ENCODE data around the gene ATP1A4. TPM values are rescaled to one million over a fixed set of nuclear protein-coding genes. Genes with fewer than 3 reads are reported as not detected.

Gene ATP1A4
- total RNA-seq, 1 donor from 2014 or later: not detected

- no peaks in the 10 kb centered on the region for H3K36me3 Mint-ChIP-seq (ENCODE audit: unreplicated experiment)
- peaks cover 6% of the 10 kb centered on the region for H3K27me3 Mint-ChIP-seq (ENCODE audit: unreplicated experiment)
- TF ChIP-seq CTCF (IDR thresholded peaks at IDR 0.05; ENCODE audit: partially characterized antibody, unreplicated experiment): no peak
- no peak for DNase-seq
- no peaks in the 10 kb centered on the region for H3K9me3 Mint-ChIP-seq (ENCODE audit: unreplicated experiment)
- no peak overlapping the region for H3K4me3 Mint-ChIP-seq (ENCODE audit: unreplicated experiment)
- H3K4me1 Mint-ChIP-seq (ENCODE audit: low read depth, unreplicated experiment): no peaks in the 10 kb centered on the region
- H3K27ac Mint-ChIP-seq (ENCODE audit: unreplicated experiment): no peak overlapping the region
Measured at GRCh38 chr1:160134791-160135572, 16.4 kb upstream of the ATP1A4 start.

- Mint-ChIP-seq H3K9me3 (ENCODE audit: unreplicated experiment) (no peaks in the 10 kb centered on the region), H3K27ac (ENCODE audit: unreplicated experiment) (no peak overlapping the region), H3K27me3 (ENCODE audit: unreplicated experiment) (peaks cover 4% of the 10 kb centered on the region), H3K4me1 (ENCODE audit: low read depth, unreplicated experiment) (no peaks in the 10 kb centered on the region), H3K4me3 (ENCODE audit: unreplicated experiment) (no peak overlapping the region), H3K36me3 (ENCODE audit: unreplicated experiment) (no peaks in the 10 kb centered on the region)
- no peak for TF ChIP-seq CTCF (IDR thresholded peaks at IDR 0.05; ENCODE audit: partially characterized antibody, unreplicated experiment)
- no peak for DNase-seq
Measured at GRCh38 chr1:160136121-160136925, 15.1 kb upstream of the ATP1A4 start.

GRCh38 chr1:160136926-160137200, 14.5 kb upstream of the ATP1A4 start:
- Mint-ChIP-seq H3K36me3 (ENCODE audit: unreplicated experiment) (no peaks in the 10 kb centered on the region), H3K4me3 (ENCODE audit: unreplicated experiment) (no peak overlapping the region), H3K27ac (ENCODE audit: unreplicated experiment) (no peak overlapping the region)

GRCh38 chr1:160137216-160137862, 14.1 kb upstream of the ATP1A4 start:
- DNase-seq: no peak
- H3K9me3 Mint-ChIP-seq (ENCODE audit: unreplicated experiment): no peaks in the 10 kb centered on the region
- peaks cover 4% of the 10 kb centered on the region for H3K27me3 Mint-ChIP-seq (ENCODE audit: unreplicated experiment)
- no peak for TF ChIP-seq CTCF (IDR thresholded peaks at IDR 0.05; ENCODE audit: partially characterized antibody, unreplicated experiment)
- no peak overlapping the region for H3K27ac Mint-ChIP-seq (ENCODE audit: unreplicated experiment)
- no peak overlapping the region for H3K4me3 Mint-ChIP-seq (ENCODE audit: unreplicated experiment)
- no peaks in the 10 kb centered on the region for H3K36me3 Mint-ChIP-seq (ENCODE audit: unreplicated experiment)
- H3K4me1 Mint-ChIP-seq (ENCODE audit: low read depth, unreplicated experiment): no peaks in the 10 kb centered on the region

More at GRCh38 chr1:160136926-160137200, 14.5 kb upstream of the ATP1A4 start:
- TF ChIP-seq CTCF (IDR thresholded peaks at IDR 0.05; ENCODE audit: partially characterized antibody, unreplicated experiment): no peak
- H3K9me3 Mint-ChIP-seq (ENCODE audit: unreplicated experiment): no peaks in the 10 kb centered on the region
- DNase-seq: no peak
- peaks cover 4% of the 10 kb centered on the region for H3K27me3 Mint-ChIP-seq (ENCODE audit: unreplicated experiment)
- H3K4me1 Mint-ChIP-seq (ENCODE audit: low read depth, unreplicated experiment): no peaks in the 10 kb centered on the region
